Suprapubic skin (tissue), 4 donors: ENCODE measurements around the gene ZNF839. TPM values are rescaled to one million over a fixed set of nuclear protein-coding genes. Genes with fewer than 3 reads are reported as not detected.
A peak's percentile ranks its signal among the peaks of the same experiment; 100 is the strongest.
"Not testable (repeated sequence)": the region's sequence is repeated elsewhere in the genome, so short reads cannot be mapped to it uniquely, and the experiment has no call there.

Source experiments
- DNase-seq, 2 donors: peaks; one replicate each; pipeline ENCODE4 v3.0.0-alpha.2; 2019; ENCODE audit warnings: low spot score in 2 of 2
- H3K27ac ChIP-seq: fragments of 200-600 bp; sonication (generic); one replicate; pipeline ENCODE4 v1.5.1; 2019
- H3K27me3 ChIP-seq: fragments of 200-600 bp; sonication (generic); one replicate; pipeline ENCODE4 v1.5.1; 2019
- H3K36me3 ChIP-seq: fragments of 200-600 bp; sonication (generic); one replicate; pipeline ENCODE4 v1.5.1; 2019
- H3K4me1 ChIP-seq: fragments of 200-600 bp; sonication (generic); one replicate; pipeline ENCODE4 v1.5.1; 2019
- H3K4me3 ChIP-seq: fragments of 200-600 bp; sonication (generic); one replicate; pipeline ENCODE4 v1.5.1; 2019; ENCODE audit warnings: mild to moderate bottlenecking
- H3K9me3 ChIP-seq: fragments of 200-600 bp; sonication (generic); one replicate; pipeline ENCODE4 v1.5.1; 2019
- CTCF ChIP-seq, 2 donors: fragments of 200-600 bp in 1 of 2; fragments of 450-650 bp in 1 of 2; sonication (generic) in 1 of 2; IDR thresholded peaks; one replicate each; pipeline ENCODE4 v1.5.1; 2016 to 2019; ENCODE audit warnings: antibody characterized with exemption in 2 of 2, mild to moderate bottlenecking in 1 of 2, moderate library complexity in 1 of 2
- EP300 ChIP-seq: sonication (generic); formaldehyde crosslinking; IDR thresholded peaks from one replicate; pipeline ENCODE4 v1.6.1; 2017; ENCODE audit warnings: antibody characterized with exemption
- POLR2A ChIP-seq, 2 donors: fragments of 450-650 bp; IDR thresholded peaks; one replicate each; pipeline ENCODE4 v1.6.1; 2017; ENCODE audit warnings: antibody characterized with exemption in 2 of 2, mild to moderate bottlenecking in 2 of 2, moderate library complexity in 2 of 2
- POLR2AphosphoS5 ChIP-seq, 3 donors: sonication (generic); formaldehyde crosslinking; IDR thresholded peaks; one replicate each; pipeline ENCODE4 v1.6.1; 2017; ENCODE audit warnings: antibody characterized with exemption in 3 of 3
- WGBS: methylation state at CpG from one replicate; pipeline ENCODE4 v1.1.5; 2018; 5-methylcytosine and 5-hydroxymethylcytosine counted together
- total RNA-seq, 4 donors: library from RNA; depleted of rRNA; stranded (reverse); fragments of >200 nt; gene quantifications; one replicate each; pipeline ENCODE4 v1.1.0, GENCODE V29; 2016

Gene ZNF839
- total RNA-seq, 4 donors from 2014 or later, result 9.2 to 41.0 (median 17.7) TPM

GRCh38 chr14:102297436-102298170 is 21.9 kb upstream of the ZNF839 start:
- no peak overlapping the region for H3K27ac ChIP-seq
- no peaks in the 10 kb centered on the region for H3K27me3 ChIP-seq
- 96% methylated on average over 25 of the region's 33 CpGs for WGBS
- no peaks in the 10 kb centered on the region for H3K4me1 ChIP-seq
- DNase-seq, result peak; percentile 51 to 67
- H3K9me3 ChIP-seq, result no peaks in the 10 kb centered on the region
- TF ChIP-seq POLR2AphosphoS5 (IDR thresholded peaks at IDR 0.05) (no peak), CTCF (IDR thresholded peaks at IDR 0.05) (no peak), POLR2A (IDR thresholded peaks at IDR 0.05) (no peak), EP300 (no peak)
- H3K4me3 ChIP-seq, result no peak overlapping the region
- no peaks in the 10 kb centered on the region for H3K36me3 ChIP-seq

- not testable (repeated sequence) for H3K27ac ChIP-seq, H3K36me3 ChIP-seq, H3K4me3 ChIP-seq, H3K27me3 ChIP-seq, H3K9me3 ChIP-seq, H3K4me1 ChIP-seq
- WGBS, result 95% methylated on average over 12 of the region's 12 CpGs
- DNase-seq, result peak in 1 of 2 donors; percentile 2
Measured at GRCh38 chr14:102298303-102299070, 21.1 kb upstream of the ZNF839 start.

GRCh38 chr14:102303664-102304063 is 15.9 kb upstream of the ZNF839 start:
- Histone ChIP-seq H3K4me1 (peaks cover 14% of the 10 kb centered on the region), H3K36me3 (no peaks in the 10 kb centered on the region), H3K9me3 (no peaks in the 10 kb centered on the region), H3K27me3 (no peaks in the 10 kb centered on the region), H3K4me3 (no peak overlapping the region), H3K27ac (no peak overlapping the region)
- 98% methylated on average over 3 of the region's 3 CpGs for WGBS
- DNase-seq, result no peak
- TF ChIP-seq POLR2AphosphoS5 (IDR thresholded peaks at IDR 0.05), result no peak
- TF ChIP-seq CTCF (IDR thresholded peaks at IDR 0.05), result no peak
- no peak for TF ChIP-seq EP300
- TF ChIP-seq POLR2A (IDR thresholded peaks at IDR 0.05), result no peak

GRCh38 chr14:102304611-102305506 is 14.7 kb upstream of the ZNF839 start, which contains the start of gene MOK:
Gene MOK (minus strand): TSS chr14:102305164. CDS start chr14:102304968, 196 bp downstream.
- peaks cover 14% of the 10 kb centered on the region for H3K4me1 ChIP-seq
- DNase-seq, result peak; percentile 97 to 98
- H3K9me3 ChIP-seq, result no peaks in the 10 kb centered on the region
- H3K4me3 ChIP-seq, result peak within 1 kb of the TSS; percentile 89
- WGBS, result under 1% methylated on average over 33 of the region's 53 CpGs
- H3K27me3 ChIP-seq, result no peaks in the 10 kb centered on the region
- H3K27ac ChIP-seq, result peak within 1 kb of the TSS; percentile 45
- no peaks in the 10 kb centered on the region for H3K36me3 ChIP-seq
- TF ChIP-seq POLR2AphosphoS5 (IDR thresholded peaks at IDR 0.05) (peak in 1 of 3 donors; percentile 82), POLR2A (IDR thresholded peaks at IDR 0.05) (peak in 1 of 2 donors; percentile 14), EP300 (no peak)

- DNase-seq, result peak; percentile 92 to 94
- peak in 1 of 3 donors; percentile 49 for TF ChIP-seq POLR2AphosphoS5 (IDR thresholded peaks at IDR 0.05)
- TF ChIP-seq EP300, result no peak
- no peak for TF ChIP-seq POLR2A (IDR thresholded peaks at IDR 0.05)
- peak; percentile 83 to 97 for TF ChIP-seq CTCF (IDR thresholded peaks at IDR 0.05)
Measured at GRCh38 chr14:102314242-102315011, 5.1 kb upstream of the ZNF839 start.

More at GRCh38 chr14:102314242-102315011, 5.1 kb upstream of the ZNF839 start:
- no peaks in the 10 kb centered on the region for H3K36me3 ChIP-seq
- H3K4me3 ChIP-seq, result peak overlapping the region; percentile 54
- no peaks in the 10 kb centered on the region for H3K9me3 ChIP-seq
- H3K4me1 ChIP-seq, result peaks cover 40% of the 10 kb centered on the region
- H3K27me3 ChIP-seq, result no peaks in the 10 kb centered on the region
- H3K27ac ChIP-seq, result peak overlapping the region; percentile 29
- WGBS, result 11% methylated on average over 37 of the region's 52 CpGs
